VCaP (cell line): Measurements from ENCODE around the gene SYT15.

Source experiments
- H3K27ac ChIP-seq: fragments of 450-650 bp; 2 replicates; pipeline ENCODE4 v1.5.1; 2017
- CTCF ChIP-seq: fragments of 450-650 bp; conservative IDR thresholded peaks from 2 replicates; pipeline ENCODE4 v1.5.1; 2017; ENCODE audit warnings: mild to moderate bottlenecking, moderate library complexity

SYT15 gene

GRCh38 chr10:46551701-46552525 lies 27.0 kb upstream of the SYT15 start:
- H3K27ac ChIP-seq: peak overlapping the region; percentile 97

GRCh38 chr10:46552526-46553237 lies 26.2 kb upstream of the SYT15 start:
- H3K27ac ChIP-seq: peak overlapping the region; percentile 97
- no peak for TF ChIP-seq CTCF

More at GRCh38 chr10:46551701-46552525, 27.0 kb upstream of the SYT15 start:
- no peak for TF ChIP-seq CTCF

GRCh38 chr10:46553238-46554049 lies 25.5 kb upstream of the SYT15 start:
- TF ChIP-seq CTCF: no peak
- peak overlapping the region; percentile 97 for H3K27ac ChIP-seq

GRCh38 chr10:46554166-46554781 lies 24.7 kb upstream of the SYT15 start:
- TF ChIP-seq CTCF: no peak
- peak overlapping the region; percentile 97 for H3K27ac ChIP-seq

GRCh38 chr10:46555366-46555712 lies 23.6 kb upstream of the SYT15 start:
- no peak for TF ChIP-seq CTCF
- H3K27ac ChIP-seq: peak overlapping the region; percentile 97

GRCh38 chr10:46555713-46556514 lies 23.0 kb upstream of the SYT15 start:
- TF ChIP-seq CTCF: no peak
- peak overlapping the region; percentile 97 for H3K27ac ChIP-seq
